GM23248 (cell line): ENCODE measurements around the gene ATP8A2.

Experiments
- EZH2 ChIP-seq: fragments of 200-600 bp; sonication (generic); IDR thresholded peaks from 2 replicates; pipeline ENCODE4 v1.6.1; 2018; ENCODE audit warnings: antibody characterized with exemption, mild to moderate bottlenecking; ENCODE audit not compliant: insufficient read depth, poor library complexity, severe bottlenecking
- EZH2phosphoT487 ChIP-seq: fragments of 200-600 bp; sonication (generic); IDR thresholded peaks from 2 replicates; pipeline ENCODE4 v1.6.1; 2018; ENCODE audit warnings: antibody characterized with exemption, moderate library complexity, mild to moderate bottlenecking, low read depth; ENCODE audit not compliant: insufficient read depth

DNA sequence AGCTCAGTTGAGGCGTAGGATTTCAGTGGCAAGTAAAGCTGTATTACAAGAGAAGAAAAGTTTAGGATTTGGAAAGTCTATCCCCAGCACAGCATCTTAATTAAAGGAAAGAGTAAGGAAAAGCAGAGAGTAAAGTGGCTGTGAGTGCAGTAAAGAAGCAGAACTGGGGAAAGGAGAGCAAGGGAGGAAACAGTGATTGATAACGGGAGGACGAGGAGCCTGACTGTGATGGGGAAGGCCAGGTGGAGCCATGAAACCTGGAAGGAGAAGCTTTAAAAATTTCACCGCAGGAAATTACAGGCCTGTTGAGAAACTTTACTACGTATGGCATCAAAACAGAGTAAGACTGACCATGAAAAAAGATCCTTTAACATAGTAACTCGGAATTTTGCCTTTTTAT is 504.5 kb downstream of the ATP8A2 start:
- TF ChIP-seq EZH2phosphoT487 (no peak), EZH2 (no peak)
